Left ventricle myocardium inferior (tissue), 1 donor: ENCODE measurements around the gene METTL24. TPM values are rescaled to one million over a fixed set of nuclear protein-coding genes. Genes with fewer than 3 reads are reported as not detected.

Experiments
- DNase-seq: peaks from one replicate; pipeline ENCODE4 v3.0.0-alpha.2; 2020
- H3K27ac ChIP-seq: fragments of 200-600 bp; replicated peaks from 2 replicates; pipeline ENCODE4 v1.8.0; 2021
- H3K27me3 ChIP-seq: fragments of 200-600 bp; 2 replicates; pipeline ENCODE4 v1.8.0; 2021; ENCODE audit warnings: low read depth
- H3K36me3 ChIP-seq: fragments of 200-600 bp; 2 replicates; pipeline ENCODE4 v1.8.0; 2021
- H3K4me1 ChIP-seq: fragments of 200-600 bp; 2 replicates; pipeline ENCODE4 v1.8.0; 2021
- H3K4me3 ChIP-seq: fragments of 200-600 bp; 2 replicates; pipeline ENCODE4 v1.8.0; 2021; ENCODE audit warnings: mild to moderate bottlenecking, moderate library complexity
- H3K9me3 ChIP-seq: fragments of 200-600 bp; replicated peaks from 2 replicates; pipeline ENCODE4 v1.8.0; 2021
- CTCF ChIP-seq: fragments of 200-600 bp; IDR thresholded peaks from 2 replicates; pipeline ENCODE4 v1.8.0; 2021; ENCODE audit warnings: antibody characterized with exemption, mild to moderate bottlenecking, borderline replicate concordance
- intact Hi-C: fragments of 100-400 bp; cut with micrococcal nuclease; formaldehyde crosslinking; loops from one replicate; pipeline ENCODE4 v1.11.0; 2022
- total RNA-seq: library from RNA; stranded (reverse); fragmentation: NEBNext Ultra II Directional; extraction: Animal tissue kit (Norgen Biotek cat#: 25700); gene quantifications from one replicate; pipeline ENCODE4 v1.2.1, GENCODE V29; 2021
- donor health status: DM: no; HTN: yes; CAD: no; lungs with severe emphysema.

METTL24 gene
- total RNA-seq, 1 donor from 2014 or later = 1.2 TPM

- Histone ChIP-seq H3K4me1 (peaks cover 3% of the 10 kb centered on the region), H3K27ac (no peak overlapping the region), H3K36me3 (no peaks in the 10 kb centered on the region), H3K27me3 (no peaks in the 10 kb centered on the region), H3K4me3 (peak overlapping the region; percentile 26), H3K9me3 (no peaks in the 10 kb centered on the region)
- TF ChIP-seq CTCF = no peak
- intact Hi-C loops = no loop called here
- DNase-seq = no peak
Observed at GRCh38 chr6:110329714-110330436, 28.3 kb downstream of the METTL24 start.

- H3K27ac ChIP-seq = no peak overlapping the region
- no peaks in the 10 kb centered on the region for H3K27me3 ChIP-seq
Observed at GRCh38 chr6:110329348-110329713, 28.8 kb downstream of the METTL24 start.

GRCh38 chr6:110328259-110328658, 29.9 kb downstream of the METTL24 start:
- Histone ChIP-seq H3K4me1 (peaks cover 2% of the 10 kb centered on the region), H3K27ac (no peak overlapping the region), H3K36me3 (no peaks in the 10 kb centered on the region), H3K27me3 (no peaks in the 10 kb centered on the region), H3K4me3 (no peak overlapping the region), H3K9me3 (no peaks in the 10 kb centered on the region)
- DNase-seq = no peak
- intact Hi-C loops = no loop called here
- TF ChIP-seq CTCF = no peak

More at GRCh38 chr6:110329348-110329713, 28.8 kb downstream of the METTL24 start:
- intact Hi-C loops = no loop called here
- Histone ChIP-seq H3K36me3 (no peaks in the 10 kb centered on the region), H3K4me3 (peak overlapping the region; percentile 26), H3K9me3 (no peaks in the 10 kb centered on the region), H3K4me1 (peaks cover 2% of the 10 kb centered on the region)
- no peak for DNase-seq
- no peak for TF ChIP-seq CTCF

GRCh38 chr6:110327391-110327790, 30.8 kb downstream of the METTL24 start:
- no peak overlapping the region for H3K27ac ChIP-seq
- no peak for DNase-seq
- H3K27me3 ChIP-seq = no peaks in the 10 kb centered on the region
- H3K4me3 ChIP-seq = no peak overlapping the region
- H3K4me1 ChIP-seq = peaks cover 2% of the 10 kb centered on the region
- no peaks in the 10 kb centered on the region for H3K36me3 ChIP-seq
- no peaks in the 10 kb centered on the region for H3K9me3 ChIP-seq
- no peak for TF ChIP-seq CTCF
- intact Hi-C loops = no loop called here

- Histone ChIP-seq H3K9me3 (no peaks in the 10 kb centered on the region), H3K27ac (no peak overlapping the region), H3K4me3 (no peak overlapping the region), H3K4me1 (peaks cover 2% of the 10 kb centered on the region), H3K36me3 (no peaks in the 10 kb centered on the region), H3K27me3 (no peaks in the 10 kb centered on the region)
- no peak for DNase-seq
- no peak for TF ChIP-seq CTCF
- intact Hi-C loops = no loop called here
Observed at GRCh38 chr6:110326609-110327008, 31.5 kb downstream of the METTL24 start.
